SU-DHL-6 (cell line): Measurements from ENCODE around the gene NMU.

Experiments used
- H2AFZ ChIP-seq: fragments of 200-600 bp; sonication (generic); 2 replicates; pipeline ENCODE4 v1.6.1; 2014; ENCODE audit warnings: low read depth, mild to moderate bottlenecking, moderate library complexity, mixed read lengths, antibody characterized with exemption, low read length; ENCODE audit not compliant: severe bottlenecking
- H3F3A ChIP-seq: fragments of 200-600 bp; shearing (Covaris generic); 2 replicates; pipeline ENCODE4 v1.6.0; 2016; ENCODE audit warnings: antibody characterized with exemption, mild to moderate bottlenecking; ENCODE audit not compliant: insufficient read depth
- H3K27ac ChIP-seq: fragments of 200-600 bp; sonication (generic); 2 replicates; pipeline ENCODE4 v1.5.1; 2016; ENCODE audit warnings: low read depth, mild to moderate bottlenecking, low read length, moderate library complexity, mixed read lengths
- H3K27me3 ChIP-seq: fragments of 200-600 bp; sonication (generic), shearing (Covaris generic); 2 replicates; pipeline ENCODE4 v1.6.0; 2014; ENCODE audit warnings: mild to moderate bottlenecking, low read length
- H3K36me3 ChIP-seq: fragments of 200-600 bp; sonication (generic); 2 replicates; pipeline ENCODE4 v1.6.1; 2014; ENCODE audit warnings: mild to moderate bottlenecking, low read length, mixed read lengths
- H3K4me2 ChIP-seq: fragments of 300-600, 200-600 bp; shearing (Covaris generic), sonication (generic); 2 replicates; pipeline ENCODE4 v1.6.0; 2014; ENCODE audit warnings: low read length, low read depth, mild to moderate bottlenecking; ENCODE audit not compliant: poor library complexity, severe bottlenecking
- H3K4me3 ChIP-seq: fragments of 200-600 bp; sonication (generic); 2 replicates; pipeline ENCODE4 v1.5.1; 2014; ENCODE audit warnings: antibody characterized with exemption, low read length, mild to moderate bottlenecking, mixed read lengths; ENCODE audit not compliant: insufficient read depth, poor library complexity, severe bottlenecking
- H3K79me2 ChIP-seq: fragments of 200-600 bp; sonication (generic); 2 replicates; pipeline ENCODE4 v1.6.1; 2014; ENCODE audit warnings: mild to moderate bottlenecking, low read length, moderate library complexity; ENCODE audit not compliant: insufficient read depth
- H3K9ac ChIP-seq: fragments of 200-600 bp; sonication (generic); 2 replicates; pipeline ENCODE4 v1.7.0; 2014; ENCODE audit warnings: mild to moderate bottlenecking, low read length
- H3K9me2 ChIP-seq: fragments of 200-600 bp; sonication (generic); replicated peaks from 2 replicates; pipeline ENCODE4 v1.6.1; 2014; ENCODE audit warnings: low read length; ENCODE audit not compliant: insufficient read depth
- H3K9me3 ChIP-seq: fragments of 200-600 bp; sonication (generic); 2 replicates; pipeline ENCODE4 v1.6.1; 2014; ENCODE audit warnings: low read length, mixed read lengths; ENCODE audit not compliant: insufficient read depth
- H4K20me1 ChIP-seq: fragments of 200-600 bp; sonication (generic); 2 replicates; pipeline ENCODE4 v1.6.1; 2014; ENCODE audit warnings: low read depth, mild to moderate bottlenecking, antibody characterized with exemption, low read length, moderate library complexity, mixed read lengths
- EZH2phosphoT487 ChIP-seq: fragments of 200-600 bp; sonication (generic), shearing (Covaris generic); conservative IDR thresholded peaks from 2 replicates; pipeline ENCODE4 v1.6.1; 2018; ENCODE audit warnings: mild to moderate bottlenecking, antibody characterized with exemption, low read length, moderate library complexity, mixed read lengths
- TF ChIP-seq, protein P1 (sequence below): fragments of 200-600 bp; sonication (generic); IDR thresholded peaks from one replicate; pipeline ENCODE4 v1.5.1; 2017; ENCODE audit warnings: antibody characterized with exemption, mild to moderate bottlenecking, low read length, moderate library complexity; ENCODE audit not compliant: insufficient read depth, poor library complexity, severe bottlenecking

Gene NMU

DNA sequence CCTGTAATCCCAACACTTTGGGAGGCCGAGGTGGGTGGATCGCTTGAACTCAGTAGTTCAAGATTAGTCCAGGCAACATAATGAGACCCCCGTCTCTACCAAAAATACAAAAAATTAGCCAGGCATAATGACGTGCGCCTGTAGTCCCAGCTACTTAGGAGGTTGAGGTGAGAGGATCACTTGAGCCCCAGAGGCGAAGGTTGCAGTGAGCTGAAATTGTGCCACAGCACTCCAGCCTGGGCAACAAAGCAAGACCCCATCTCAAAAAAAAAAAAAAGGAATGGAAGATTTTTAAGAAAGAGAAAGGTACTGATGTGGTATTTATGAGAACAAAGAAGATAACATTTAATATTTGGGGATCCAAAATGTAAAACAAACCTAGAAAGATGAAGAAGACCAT is 27.0 kb upstream of the NMU start:
- Histone ChIP-seq H4K20me1 (no peaks in the 10 kb centered on the region), H3K4me3 (no peak overlapping the region), H3K36me3 (no peaks in the 10 kb centered on the region), H3K9me3 (no peaks in the 10 kb centered on the region), H3K79me2 (no peaks in the 10 kb centered on the region), H3K27me3 (no peaks in the 10 kb centered on the region), H3K27ac (no peak overlapping the region), H3K9ac (no peak overlapping the region), H3K9me2 (no peaks in the 10 kb centered on the region), H3K4me2 (no peak overlapping the region), H2AFZ (no peak overlapping the region), H3F3A (no peaks in the 10 kb centered on the region)
- no peak for TF ChIP-seq EZH2phosphoT487
- TF ChIP-seq, protein P1, sequence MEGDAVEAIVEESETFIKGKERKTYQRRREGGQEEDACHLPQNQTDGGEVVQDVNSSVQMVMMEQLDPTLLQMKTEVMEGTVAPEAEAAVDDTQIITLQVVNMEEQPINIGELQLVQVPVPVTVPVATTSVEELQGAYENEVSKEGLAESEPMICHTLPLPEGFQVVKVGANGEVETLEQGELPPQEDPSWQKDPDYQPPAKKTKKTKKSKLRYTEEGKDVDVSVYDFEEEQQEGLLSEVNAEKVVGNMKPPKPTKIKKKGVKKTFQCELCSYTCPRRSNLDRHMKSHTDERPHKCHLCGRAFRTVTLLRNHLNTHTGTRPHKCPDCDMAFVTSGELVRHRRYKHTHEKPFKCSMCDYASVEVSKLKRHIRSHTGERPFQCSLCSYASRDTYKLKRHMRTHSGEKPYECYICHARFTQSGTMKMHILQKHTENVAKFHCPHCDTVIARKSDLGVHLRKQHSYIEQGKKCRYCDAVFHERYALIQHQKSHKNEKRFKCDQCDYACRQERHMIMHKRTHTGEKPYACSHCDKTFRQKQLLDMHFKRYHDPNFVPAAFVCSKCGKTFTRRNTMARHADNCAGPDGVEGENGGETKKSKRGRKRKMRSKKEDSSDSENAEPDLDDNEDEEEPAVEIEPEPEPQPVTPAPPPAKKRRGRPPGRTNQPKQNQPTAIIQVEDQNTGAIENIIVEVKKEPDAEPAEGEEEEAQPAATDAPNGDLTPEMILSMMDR: no peak

DNA sequence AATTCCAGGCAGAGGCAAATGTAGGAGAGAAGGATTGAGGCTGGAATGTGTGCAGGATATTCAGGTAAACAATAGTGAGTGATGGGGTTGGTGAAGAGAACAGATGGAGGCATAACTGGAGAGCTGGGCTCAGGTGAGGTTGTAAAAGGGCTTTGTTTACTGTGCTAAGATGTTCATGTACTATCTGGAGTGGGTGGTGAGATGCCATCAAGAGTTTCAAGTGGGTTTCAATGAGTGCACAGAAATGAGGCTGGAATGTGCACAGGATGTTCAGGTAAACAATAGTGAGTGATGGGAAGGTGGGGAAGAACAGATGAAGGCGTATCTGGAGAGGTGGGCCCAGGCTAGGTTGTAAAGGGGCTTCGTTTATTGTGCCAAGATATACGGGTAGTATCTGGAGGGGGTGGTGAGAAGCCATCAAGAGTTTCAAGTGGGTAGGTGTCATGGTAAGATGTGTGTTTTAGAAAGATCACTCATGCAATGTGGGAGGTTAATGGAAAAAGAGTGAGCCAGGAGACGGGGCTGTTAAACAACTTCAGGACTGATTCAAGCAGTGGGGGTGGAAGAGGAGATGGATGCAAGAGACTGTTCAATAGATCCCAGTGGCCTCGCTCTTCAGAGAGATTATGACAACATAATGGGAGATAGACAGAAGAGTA is 25.4 kb upstream of the NMU start:
- H3K9me3 ChIP-seq: no peaks in the 10 kb centered on the region
- no peak overlapping the region for H3K4me3 ChIP-seq
- no peaks in the 10 kb centered on the region for H3K36me3 ChIP-seq
- no peak overlapping the region for H3K4me2 ChIP-seq
- no peaks in the 10 kb centered on the region for H3K79me2 ChIP-seq
- no peaks in the 10 kb centered on the region for H4K20me1 ChIP-seq
- no peak overlapping the region for H3K9ac ChIP-seq
- H3F3A ChIP-seq: no peaks in the 10 kb centered on the region
- no peak overlapping the region for H2AFZ ChIP-seq
- no peaks in the 10 kb centered on the region for H3K27me3 ChIP-seq
- H3K27ac ChIP-seq: no peak overlapping the region
- TF ChIP-seq, protein P1: no peak
- no peak for TF ChIP-seq EZH2phosphoT487
- H3K9me2 ChIP-seq: no peaks in the 10 kb centered on the region

DNA sequence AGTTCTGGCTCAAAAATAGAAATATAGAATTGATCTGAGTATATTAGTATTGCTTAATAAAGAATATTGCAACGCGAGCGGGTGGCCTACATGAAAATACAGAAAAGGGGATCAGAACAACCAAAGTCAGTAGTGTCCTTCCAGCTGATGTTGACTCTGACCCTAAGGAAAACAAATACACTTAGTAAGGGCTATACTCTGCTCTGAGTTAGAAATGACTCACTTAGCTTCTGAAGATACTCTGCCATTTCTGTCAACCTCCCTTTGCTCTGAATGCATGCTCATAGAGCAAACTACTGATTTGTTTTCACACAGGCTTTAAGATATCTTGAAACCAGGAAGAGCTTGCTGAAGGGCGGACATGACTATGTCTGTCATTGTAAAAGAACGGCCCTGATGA is 22.6 kb upstream of the NMU start:
- no peaks in the 10 kb centered on the region for H3K9me3 ChIP-seq
- H3K9me2 ChIP-seq: no peaks in the 10 kb centered on the region
- no peaks in the 10 kb centered on the region for H4K20me1 ChIP-seq
- H3K27ac ChIP-seq: no peak overlapping the region
- TF ChIP-seq, protein P1: no peak
- no peak for TF ChIP-seq EZH2phosphoT487
- H3K27me3 ChIP-seq: no peaks in the 10 kb centered on the region
- no peaks in the 10 kb centered on the region for H3F3A ChIP-seq
- H3K4me3 ChIP-seq: no peak overlapping the region
- H3K36me3 ChIP-seq: no peaks in the 10 kb centered on the region
- no peak overlapping the region for H2AFZ ChIP-seq
- no peaks in the 10 kb centered on the region for H3K79me2 ChIP-seq
- H3K4me2 ChIP-seq: no peak overlapping the region
- no peak overlapping the region for H3K9ac ChIP-seq
